ENCODE data around the gene CERS6.

Gene CERS6

DNA sequence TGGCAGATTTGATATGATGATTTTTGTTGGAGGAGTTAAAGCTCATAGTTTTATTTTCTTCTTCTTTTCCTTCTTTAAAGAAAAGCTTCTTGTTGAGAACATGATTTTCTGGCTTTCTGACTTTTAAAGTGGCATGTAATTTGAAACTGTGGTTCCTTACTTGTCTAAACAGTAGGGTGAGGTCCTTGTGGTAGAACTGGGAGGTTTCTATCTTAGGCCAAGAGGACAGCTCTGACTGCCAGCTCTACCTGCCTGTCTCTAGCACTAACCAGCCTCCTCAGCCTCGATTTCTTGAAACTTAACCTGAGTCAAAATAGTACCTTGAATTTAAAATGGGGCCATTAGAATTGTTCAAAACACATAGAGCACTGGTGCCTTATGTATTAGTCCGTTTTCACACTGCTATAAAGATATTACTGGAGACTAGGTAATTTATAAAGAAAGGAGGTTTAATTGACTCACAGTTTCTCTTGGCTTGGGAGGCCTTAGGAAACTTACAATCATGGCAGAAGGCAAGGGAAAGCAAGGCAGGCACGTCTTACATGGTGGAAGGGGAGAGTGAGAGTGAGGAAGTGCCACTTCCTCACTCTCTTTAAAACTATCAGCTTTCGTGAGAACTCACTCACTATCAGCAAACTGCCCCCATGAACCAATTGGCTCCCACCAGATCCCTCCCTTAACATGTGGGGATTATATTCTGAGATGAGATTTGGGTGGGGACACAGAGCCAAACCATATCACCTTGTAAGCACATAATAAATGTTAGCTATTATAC is 119.0 kb downstream of the CERS6 start:
- DNase-seq, result no peak

DNA sequence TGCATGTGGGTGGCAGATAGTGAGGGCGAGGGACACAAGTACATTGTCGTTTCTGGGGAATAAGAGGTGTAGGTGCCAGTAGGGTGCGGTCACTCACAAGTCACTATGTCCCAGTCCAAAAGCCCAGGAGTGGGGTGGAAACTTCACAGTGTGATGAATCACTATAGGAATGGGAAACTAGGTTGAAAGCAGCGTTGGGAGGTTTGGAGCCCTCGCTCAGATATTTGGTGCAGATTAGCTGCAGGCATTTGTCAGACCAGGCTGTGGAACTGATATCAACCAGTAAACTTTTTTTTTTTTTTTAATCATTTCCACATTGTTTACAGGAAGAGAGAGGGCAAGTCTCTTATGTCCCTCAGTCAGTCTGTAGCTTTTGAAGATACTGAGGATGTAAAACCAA is 121.8 kb downstream of the CERS6 start:
- no peak for DNase-seq

DNA sequence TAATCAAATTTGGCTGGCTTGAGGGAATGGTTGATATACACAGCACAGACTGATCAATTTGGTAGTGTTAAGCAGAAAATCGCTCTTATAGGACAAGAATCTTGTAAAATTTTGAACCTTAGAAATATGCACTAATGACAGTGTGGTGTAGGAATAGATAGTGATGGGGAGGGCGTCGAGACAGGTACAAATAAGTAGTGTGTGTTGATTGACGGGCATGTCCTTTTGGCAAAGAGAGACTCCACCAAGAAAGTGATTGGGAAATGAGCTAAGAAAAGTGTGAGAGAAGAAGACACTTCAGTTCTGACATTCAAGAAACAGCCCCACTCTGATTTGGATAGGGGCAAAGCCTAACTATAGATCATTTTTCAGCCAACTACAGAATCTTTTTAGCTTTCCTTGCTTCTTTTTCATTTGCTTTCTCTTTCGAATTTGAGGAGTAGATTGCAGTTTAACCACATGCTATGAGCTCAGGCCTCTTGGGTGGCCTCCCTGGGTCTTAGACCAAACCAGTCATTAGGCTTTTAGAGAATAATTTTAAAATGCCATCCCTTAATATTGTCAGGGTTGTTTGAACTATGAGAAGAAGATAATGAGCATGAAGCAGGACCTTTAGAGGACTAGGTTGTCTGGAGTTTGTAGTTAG is 127.1 kb downstream of the CERS6 start:
- DNase-seq, result no peak

DNA sequence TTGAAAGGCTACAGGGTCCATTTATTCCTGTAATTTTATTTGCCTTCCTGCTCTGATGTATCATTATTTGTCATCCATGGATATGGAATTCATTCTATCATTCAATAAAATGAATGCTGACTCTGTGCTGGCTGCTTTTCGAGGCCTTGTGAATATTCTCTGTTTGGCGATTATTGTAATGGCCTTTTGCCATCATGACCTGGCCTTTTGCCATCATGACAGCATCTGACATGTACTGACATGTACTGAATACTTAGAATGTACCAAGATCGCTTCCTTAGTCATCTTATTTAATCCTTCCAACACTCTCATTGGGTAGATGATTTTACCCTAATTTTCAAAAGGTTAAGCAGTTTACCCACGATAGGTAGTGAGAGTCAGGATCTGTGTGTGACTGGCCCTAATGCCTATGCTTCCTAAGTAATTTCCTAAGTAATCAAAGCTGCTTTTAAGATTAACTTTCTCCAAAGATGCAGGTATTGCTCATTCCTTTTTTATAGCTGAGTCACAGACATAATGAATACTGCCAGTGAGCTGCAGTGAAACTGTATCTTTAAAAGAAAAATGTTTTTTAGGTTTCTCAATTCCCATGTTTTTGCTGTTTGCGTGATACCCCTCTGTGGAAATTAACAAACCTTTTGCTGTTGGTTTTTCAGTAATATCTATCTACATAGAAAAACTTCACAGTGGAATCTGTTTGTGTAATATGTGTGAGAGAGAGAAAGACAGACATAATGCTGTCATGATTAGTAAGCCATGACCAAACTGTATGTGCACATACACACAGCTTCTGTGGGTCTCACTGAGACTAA is 127.8 kb downstream of the CERS6 start:
- no peak for DNase-seq

DNA sequence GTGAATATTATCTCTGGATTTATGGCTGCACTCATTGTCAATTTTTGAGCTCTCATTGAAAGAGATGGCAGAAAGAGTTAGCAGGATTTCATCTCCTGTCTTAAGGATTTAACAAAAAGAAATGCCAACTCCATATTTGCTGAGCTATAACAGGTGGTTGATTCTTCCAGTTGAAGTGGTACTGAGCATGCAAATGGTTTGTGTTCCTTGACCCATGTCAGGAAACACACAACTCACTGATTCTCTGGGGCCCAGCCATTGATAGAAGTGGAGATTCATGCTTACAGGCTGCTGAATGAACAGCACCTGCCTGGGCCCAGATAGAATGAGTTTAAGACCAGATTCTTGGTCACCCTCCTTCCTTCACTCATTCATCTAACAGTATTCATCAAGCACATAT is 128.8 kb downstream of the CERS6 start:
- no peak for DNase-seq

DNA sequence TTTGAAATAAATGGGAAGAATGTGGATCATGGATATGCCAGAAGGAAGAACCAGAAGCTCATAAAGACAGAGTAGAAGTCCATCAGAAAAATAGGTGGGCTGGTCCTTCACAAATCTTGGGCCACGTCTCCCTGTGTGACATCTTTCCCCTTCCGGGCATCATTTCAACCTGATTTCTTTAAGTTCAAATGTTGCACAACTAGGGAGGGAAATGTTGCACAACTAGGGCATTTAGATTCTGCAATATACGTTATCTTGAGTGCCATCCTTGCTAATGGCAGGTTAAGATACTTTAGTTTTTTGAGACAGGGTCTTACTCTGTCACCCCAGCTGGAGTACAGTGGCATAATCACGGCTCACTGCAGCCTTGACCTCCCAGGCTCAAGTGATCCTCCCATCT is 129.6 kb downstream of the CERS6 start:
- DNase-seq, result no peak

DNA sequence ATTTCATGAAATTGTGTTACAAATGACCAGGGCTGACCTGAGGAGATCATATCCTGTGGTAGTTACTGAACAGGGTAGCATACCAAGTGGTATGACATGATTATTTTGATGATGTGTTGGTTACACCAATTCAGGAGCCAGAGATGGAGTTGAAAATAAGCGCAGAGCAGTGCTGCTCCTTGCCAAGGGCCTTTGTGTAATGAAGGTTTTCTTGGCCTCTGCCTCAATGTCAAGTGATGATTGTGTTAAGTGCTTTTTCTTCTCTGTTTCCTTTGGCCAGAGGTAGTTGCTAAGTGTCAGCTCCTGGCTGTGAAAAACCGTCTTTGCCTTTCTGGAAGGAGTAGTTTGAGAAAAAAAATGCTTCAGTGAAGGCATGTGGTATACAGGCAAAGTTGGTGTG is 131.2 kb downstream of the CERS6 start:
- no peak for DNase-seq

DNA sequence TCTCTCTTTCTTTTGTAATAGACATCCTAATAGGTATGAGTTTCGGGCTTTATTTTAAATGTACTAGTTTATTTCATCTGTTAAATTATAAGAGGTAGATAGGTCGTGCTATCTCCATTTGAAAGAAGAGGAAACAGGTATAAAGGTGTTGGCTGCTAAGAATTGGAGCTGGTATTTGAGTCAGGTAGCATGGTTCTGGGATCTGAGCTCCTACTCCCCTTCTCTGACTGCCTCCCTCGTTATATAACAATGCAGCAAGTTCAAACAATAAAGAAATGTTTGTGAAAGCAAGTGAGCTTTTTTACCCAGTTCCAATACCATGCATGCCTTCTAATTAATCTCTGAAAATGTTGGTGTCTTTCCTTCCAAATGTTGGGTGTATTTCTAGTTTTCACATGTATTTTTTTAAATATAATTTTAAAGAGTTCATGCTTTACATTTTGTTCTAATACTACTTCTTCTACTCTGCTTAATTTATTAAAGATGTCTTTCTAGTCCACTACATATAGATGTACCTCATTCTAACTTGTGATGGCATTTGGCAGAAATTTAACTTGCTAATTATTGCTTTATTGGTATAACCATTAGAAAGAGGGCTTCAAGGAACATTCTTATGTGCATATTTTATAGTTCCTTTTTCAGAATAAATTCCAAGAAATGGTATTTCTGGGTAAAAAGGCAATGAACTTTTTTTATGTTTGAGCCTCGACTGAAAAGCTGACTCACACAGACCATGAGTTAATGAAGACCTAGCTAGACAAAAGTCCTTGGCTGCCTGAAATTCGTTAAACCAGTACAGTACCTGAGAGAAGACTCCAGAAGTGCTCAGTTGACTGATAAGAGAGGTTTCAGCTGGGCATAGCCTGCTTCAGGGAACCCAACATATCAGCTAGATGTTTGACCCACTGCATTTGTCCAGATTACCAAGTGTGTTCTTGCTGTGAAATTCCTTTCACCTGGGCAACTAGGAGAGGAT is 133.5 kb downstream of the CERS6 start:
- DNase-seq, result no peak

DNA sequence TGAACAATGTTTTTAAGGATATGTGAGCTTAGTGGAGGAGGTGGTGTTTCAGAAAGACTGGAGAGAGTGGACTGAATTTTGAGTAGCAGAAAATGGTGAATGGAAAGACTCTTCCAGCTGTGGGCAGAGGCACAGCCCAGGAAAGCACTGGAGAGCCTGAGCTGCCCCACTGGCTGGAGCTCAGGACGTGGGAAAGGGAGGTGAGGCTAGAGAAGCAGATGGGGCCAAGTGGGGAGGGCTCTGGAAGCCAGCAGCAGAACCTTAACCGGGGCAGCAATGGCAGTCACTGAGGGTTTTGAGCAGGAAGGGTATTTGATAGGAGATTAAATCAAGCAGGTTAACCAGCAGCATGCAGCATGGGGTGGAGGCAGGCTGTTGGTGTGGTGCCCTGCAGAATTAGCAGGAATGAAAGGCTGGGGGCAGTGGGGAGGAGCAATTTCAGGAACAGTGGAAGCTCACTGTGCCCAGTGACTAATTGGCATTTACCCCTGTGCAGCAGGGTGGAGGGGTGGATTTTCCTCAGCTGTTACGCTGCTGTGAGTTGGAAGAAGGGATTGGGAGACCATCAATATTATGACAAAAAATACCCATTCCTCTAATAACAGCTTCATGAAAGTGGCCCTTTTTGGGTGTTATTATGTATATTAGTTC is 136.2 kb downstream of the CERS6 start:
- DNase-seq, result no peak

DNA sequence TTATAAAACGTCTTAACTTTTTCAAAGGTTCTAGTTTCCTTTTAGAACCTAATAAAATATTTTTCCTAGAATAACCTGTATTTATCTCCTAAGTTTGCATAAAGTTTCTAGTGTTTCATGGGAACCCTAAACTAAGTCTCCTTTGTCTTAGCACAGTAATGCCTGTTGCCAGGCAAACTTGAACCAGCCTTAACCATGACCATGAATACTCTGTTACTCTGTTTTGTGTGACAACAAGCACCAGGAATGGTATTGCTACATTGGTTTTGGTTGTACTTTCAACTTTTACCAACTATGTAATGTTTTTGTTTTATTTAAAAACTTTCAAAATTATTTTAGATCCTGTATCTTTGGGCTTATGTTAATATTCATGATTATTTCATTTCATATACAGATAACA is 137.6 kb downstream of the CERS6 start:
- no peak for DNase-seq

DNA sequence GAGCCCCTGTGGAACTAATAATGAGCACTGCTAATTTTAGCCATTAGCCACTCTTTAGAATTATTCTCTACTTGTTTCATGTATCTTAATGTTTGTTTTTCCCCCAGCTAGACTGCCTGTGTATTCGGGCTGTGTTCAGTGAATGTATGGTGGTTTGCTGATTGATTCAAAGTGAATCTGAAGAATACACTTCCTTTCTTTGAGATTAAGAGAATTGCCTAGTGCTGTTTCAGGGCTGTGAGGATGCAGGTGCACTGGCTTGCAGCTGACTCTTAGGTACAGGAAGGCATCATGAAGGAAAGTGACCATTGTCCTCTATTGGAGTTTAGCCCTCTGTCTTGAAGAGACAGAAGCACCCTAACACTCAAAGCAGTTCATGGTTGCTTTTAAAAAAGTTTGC is 138.7 kb downstream of the CERS6 start:
- DNase-seq, result no peak

DNA sequence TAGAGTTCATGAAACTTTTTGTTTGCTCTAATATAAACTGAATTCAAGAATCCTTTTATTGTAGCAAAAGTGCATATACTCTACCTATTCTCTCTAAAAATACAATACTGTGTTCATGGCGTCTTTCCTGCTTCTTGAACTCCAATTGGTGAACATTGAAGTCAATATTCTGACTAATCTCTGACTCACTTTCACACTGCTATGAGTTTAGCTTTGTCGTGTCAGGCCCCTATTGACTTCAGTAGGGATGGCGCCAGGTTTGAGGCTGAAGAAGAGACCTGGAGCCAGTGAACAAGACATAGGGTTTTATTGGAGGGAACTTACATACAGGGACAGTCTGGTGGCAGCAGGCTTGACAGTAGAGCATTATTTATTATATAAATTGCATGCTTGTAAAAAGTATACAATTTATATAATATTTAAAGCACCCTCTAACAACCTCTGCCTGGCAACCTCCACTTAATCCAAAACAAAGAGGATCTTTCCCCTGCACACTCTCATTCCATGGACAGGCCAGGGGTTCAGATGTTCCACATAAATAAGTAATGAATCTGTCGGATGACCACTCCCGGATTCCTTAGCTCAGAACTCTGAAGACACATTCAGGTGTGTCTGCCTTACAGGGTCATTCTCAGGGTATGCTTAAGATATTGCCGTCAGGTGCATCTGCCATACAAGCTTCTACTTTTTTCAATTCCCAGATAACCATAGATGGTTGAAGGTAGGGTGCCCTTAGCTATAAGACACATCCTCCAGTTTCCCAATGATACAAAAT is 141.0 kb downstream of the CERS6 start:
- no peak for DNase-seq

DNA sequence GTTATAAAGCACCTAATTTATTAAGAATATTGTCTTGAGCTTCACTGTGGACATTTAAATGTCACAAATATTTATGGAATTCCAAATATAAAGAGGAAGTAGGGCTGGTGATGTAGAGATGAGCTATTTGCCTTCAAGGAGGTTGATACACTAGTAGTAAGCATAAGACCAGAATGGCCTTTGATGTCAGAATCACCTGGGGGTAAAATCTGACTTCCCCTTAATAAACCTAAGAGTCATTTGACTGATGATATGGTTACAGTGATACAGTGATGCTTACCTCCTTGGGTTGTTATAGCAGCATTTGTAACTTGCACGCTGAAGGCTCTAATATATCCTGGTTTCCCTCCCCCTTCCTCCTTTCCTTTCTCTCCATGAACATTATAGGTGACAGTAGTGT is 143.7 kb downstream of the CERS6 start:
- no peak for DNase-seq

DNA sequence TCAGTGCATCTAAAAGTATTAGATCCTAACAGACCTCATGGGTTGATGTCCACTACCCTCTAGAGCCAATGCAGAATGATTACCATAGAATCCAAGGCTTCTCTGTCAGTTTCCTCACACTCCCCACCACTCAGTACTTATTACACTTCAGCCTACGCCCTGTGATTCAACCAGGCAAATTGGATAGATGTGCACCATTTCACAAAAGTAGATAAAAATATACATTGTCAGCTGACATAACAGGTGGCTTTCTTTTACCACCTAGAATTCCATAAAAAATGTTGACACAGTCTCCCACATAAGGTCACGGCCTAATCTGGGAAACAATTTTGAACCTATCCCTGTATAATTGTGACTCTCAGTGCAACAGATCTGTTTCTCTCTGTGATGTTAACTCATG is 144.9 kb downstream of the CERS6 start:
- DNase-seq, result no peak

DNA sequence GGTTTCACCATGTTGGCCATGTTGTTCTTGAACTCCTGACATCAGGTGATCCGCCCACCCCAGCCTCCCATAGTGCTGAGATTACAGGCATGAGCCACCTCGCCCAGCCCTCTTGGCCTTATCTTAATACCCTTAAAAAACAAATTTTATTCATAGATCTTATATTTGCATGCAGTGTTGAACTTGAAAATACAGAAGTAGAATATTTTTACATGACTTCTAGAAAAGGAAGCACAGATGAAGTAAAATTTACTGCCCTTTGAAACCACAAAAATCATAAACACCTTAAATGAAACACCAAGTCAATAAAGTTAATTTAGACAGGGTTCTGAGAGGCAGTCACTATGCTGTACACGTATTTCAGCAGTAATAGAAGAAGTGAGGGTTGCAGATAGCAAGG is 145.7 kb downstream of the CERS6 start:
- no peak for DNase-seq

DNA sequence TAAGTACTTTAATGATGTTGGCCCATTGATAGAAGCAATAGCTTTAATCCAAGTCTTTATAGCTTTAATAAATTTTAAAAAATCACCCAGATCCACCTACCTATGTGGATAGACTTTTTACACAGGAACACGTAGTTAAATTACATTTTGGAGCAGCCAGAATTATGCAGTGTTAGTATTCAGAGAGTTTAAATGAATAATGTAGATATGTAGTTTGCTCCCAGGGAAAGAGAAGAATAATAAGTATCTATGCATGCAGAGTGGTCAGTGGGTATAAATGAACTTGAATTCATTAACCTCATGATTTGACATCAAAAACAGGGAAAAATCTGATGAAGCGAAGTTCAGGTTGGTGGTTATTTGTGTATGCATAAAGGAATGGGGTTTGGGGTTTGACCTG is 146.3 kb downstream of the CERS6 start:
- DNase-seq, result no peak

DNA sequence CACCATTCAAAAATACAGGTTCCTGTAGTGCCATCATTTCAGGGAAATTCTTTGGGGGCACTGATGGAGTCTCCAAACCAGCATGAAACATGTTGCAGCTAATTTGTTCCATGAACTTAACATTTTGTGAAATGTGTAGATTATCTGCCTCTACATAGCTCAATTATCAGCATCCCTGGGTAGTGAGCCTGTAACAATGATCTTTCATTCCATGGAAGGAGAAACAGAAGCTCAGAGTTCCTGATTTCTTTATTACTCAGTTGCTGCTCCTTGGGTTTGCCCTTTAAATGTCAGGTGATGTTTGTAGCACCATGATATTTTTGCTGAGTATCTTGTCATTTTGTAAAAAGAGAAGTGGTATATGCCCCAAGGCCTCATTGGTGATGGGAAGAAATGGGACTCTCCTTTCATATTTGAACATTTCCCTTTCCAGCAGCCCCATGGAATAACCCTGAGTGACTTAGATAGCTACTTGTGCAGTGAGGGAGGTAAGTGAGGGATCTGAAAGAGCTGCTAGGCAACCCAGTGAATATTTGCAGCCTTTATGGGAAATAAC is 146.9 kb downstream of the CERS6 start:
- DNase-seq, result no peak

DNA sequence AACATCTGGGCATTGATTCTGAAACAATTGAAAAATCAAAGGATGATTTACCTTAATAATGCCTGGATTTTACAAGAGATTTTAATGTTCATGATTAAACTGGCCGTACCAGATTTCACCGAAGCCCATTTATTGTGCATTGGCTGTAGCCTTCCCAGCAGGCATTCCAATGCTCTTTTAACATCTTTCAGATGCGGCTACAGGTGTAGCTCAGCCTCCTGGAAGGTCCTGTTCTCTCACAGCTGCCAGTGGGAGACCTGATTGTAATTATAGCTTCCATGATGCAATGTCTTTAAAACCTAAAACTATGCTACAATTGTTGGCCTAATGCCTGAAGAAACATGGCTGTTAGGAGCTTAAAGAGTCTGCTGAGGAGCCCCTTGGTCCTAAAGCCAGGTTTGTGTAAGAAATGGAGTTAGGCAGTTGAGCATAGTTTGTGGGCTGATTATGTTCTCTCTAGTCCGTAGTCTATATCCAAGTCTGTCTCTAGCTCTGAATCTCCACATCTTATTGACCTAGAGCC is 147.4 kb downstream of the CERS6 start:
- DNase-seq, result no peak

DNA sequence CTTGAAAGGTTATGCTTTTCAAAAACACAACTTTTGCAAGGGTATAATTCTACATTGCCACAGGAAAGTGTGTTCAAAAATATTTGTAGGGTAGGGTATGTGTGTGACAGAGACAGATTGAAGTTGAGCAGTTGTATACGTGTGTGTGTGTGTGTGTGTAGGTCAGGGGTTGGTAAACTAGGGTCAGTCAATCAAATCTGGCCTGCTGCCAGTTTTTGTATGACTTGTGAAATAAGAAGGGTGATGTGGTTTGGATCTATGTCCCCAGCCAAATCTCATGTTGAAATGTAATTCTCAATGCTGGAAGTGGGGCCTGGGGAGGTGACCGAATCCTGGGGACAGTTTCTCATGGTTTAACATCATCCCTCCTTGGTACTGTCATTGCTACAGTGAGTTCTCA is 148.2 kb downstream of the CERS6 start:
- no peak for DNase-seq

DNA sequence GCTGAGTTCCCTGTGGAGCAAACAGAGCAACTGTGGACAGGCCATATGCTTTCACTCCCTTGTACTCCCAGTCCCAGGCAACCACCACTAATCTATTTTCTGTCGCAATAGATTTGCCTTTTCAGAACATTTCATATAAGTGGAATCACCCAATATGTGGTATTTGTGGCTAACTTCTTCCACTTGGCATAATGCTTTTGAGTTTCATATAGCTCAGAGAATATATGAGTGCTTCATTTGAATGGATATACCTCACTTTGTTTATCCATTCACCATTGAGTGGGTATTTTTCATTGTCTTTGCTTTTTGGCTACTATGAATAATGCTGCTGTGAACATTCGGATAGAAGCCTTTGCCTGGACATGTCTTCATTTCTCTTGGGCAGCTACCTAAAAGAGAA is 151.9 kb downstream of the CERS6 start:
- no peak for DNase-seq

DNA sequence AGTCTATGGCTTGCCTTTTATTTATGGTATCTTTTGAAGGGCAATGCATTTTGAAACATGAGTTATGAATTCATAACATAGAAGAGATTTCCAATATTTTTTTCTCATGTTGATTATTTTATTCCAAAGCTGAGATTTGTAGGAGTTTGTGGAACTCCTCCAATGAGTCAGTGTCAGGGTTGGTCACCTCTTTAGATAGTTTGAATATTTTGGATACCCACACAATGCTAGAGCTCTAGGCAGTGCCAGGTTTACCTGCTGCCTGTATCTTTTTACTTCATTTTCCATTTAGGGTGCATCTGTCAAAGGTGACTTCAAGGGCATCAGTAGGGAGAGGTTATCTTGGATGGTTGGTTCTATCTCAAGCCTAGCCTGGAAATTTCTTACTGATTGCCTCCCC is 152.7 kb downstream of the CERS6 start:
- DNase-seq, result no peak

All from CD4-positive, alpha-beta T cell treated with Interferon gamma for 1 hour (primary cell).